ENCODE results near the gene GRB2.
A peak's percentile ranks its signal among the peaks of the same experiment; 100 is the strongest.
"Not testable (repeated sequence)": the region's sequence is repeated elsewhere in the genome, so short reads cannot be mapped to it uniquely, and the experiment has no call there.

Gene GRB2

DNA sequence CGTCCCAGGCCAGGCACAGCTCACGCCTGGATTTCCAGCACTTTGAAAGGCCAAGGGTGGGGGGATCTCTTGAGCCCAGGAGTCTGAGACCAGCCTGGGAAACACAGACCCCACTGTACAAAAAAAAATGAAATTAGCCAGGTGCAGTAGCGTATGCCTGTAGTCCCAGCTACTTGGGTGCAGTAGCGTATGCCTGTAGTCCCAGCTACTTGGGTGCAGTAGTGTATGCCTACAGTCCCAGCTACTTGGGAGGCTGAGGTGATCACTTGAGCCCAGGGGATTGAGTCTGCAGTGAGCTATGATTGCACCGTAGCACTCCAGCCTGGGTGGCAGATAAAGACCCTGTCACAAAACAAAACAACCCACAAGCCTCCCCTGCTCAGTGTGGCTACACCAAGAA lies 89.2 kb downstream of the GRB2 start:
- no peak for DNase-seq

- DNase-seq, result no peak
These were observed 89.8 kb downstream of the GRB2 start for GRCh38 chr17:75315541-75316243.

DNA sequence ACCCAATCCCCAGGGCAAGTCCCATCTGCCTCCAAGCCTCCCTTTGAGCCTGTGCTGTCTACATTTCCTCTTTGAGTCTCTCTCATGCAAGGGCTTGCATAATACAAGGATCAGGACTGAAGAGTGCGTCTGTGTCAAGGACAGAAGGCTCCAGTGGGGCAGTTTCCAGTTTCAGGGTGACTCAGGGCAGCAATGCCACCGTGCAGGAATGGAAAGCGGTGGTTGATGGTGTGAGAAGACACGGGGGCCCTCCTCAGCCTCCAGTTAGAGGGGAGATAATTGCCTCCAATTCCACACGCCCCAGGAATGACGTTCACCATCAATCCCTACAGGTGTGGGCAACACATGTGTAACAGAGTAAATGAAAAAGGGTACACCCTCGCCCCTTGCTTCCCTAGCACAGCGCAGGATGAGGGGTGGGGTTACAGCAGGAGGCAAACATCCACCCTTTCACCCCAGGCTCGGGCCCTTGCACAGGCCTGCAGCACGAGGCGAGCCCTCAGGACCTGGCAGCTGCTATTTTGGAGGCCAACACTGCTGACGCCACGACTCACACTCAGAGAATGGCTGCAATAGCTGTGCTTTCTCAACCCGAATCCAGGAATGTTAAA lies 91.4 kb downstream of the GRB2 start:
- peak; percentile 57 for DNase-seq

DNA sequence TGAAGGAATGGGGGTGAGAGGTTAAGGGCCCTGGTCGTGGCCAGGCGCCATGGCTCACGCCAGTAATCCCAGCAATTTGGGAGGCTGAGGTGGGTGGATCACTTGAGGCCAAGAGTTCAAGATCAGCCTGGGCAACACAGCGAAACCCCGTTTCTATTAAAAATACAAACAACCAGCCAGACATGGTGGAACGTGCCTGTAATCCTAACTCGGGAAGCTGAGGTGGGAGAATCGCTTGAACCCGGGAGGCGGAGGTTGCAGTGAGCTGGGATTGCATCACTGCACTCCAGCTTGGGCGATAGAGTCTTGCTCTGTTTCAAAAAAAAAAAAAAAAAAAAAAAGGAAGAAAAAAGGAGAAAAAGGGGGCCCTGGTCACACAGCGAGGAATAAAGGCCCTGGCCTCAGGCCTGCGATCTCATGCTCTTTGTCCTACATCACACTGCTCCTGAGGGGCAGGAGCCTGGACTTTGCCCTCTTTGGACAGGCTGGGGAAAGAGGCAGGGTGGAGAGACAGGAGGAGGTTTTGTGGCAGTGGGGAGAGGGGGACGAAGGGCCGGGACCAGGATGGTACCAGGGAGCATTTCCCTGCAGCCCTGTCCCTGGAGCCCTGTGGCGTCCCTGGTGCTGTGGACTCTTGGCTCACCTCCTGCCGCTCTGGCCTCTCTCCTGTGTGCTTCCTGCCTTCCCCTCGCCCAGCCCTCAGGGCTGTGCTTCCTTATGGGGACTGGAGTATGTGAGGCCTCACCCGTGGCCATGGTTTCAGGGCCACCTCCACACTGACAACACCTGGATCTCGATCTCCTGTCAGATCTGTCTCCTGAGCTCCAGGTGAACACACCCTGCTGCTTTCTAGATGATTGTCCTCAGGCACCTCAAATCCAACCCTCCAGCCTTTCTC lies 96.5 kb downstream of the GRB2 start:
- no peak for DNase-seq

DNA sequence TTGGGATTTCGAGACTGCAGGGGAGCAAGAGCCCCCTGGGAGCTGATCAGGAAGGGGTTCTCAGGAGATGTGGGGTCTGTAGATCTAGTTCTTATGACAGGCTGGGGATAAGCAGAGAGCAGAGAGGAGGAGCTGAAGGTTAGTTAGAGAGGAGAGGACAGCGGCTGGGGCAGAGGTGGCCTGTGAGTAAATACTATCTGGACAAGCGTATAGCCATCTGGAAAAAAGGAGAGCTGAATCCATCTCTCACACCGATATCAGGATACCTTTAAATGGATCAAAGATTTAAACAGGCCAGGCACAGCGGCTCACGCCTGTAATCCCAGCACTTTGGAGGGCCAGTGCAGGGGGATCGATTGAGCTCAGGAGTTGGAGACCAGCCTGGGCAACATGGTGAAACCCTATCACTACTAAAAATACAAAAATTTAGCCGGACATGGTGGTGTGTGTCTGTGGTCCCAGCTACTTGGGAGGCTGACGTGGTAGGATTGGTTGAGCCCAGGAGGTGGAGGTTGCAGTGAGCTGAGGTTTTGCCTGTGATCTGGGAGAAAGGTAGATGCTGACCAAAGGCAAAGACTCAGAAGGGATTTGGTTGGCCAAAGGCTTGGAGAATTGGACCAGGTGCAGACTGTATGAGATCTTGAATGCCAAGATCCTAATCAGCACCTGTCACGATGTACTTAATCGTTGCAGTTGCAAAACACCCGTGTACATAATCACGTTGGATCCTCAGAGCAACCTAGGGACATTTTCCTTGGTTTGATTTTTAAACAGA lies 97.3 kb downstream of the GRB2 start:
- DNase-seq, result no peak

DNA sequence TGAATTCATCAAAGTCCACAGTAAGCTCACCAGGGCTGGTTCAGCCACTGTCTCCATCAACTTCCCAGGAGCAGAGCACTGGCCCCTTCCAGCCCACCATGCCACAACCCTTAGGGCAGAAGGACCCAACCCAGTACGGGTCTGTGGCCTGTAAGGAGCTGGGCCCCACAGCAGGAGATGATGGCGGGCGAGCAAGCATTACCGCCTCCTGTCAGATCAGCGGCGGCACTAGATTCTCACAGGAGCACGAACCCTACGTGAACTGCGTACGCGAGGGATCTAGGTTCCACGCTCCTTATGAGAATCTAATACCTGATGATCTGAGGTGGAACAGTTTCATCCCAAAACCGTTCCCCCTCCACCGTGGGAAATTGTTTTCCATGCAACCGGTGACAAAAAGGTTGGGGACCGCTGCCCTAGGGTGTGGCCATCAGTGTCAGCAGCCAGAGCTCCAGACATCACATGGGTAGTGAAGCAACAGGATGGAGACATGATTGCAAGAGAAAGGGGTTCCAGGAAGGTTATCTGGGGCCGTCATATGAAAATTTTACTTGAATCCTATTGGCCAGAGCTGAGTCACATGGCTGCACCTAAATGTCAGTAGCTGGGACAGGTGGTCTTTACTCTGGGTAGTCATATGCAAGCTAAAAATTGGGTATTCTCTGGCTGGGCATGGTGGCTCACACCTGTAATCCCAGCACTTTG lies 103.8 kb downstream of the GRB2 start:
- no peak for DNase-seq

DNA sequence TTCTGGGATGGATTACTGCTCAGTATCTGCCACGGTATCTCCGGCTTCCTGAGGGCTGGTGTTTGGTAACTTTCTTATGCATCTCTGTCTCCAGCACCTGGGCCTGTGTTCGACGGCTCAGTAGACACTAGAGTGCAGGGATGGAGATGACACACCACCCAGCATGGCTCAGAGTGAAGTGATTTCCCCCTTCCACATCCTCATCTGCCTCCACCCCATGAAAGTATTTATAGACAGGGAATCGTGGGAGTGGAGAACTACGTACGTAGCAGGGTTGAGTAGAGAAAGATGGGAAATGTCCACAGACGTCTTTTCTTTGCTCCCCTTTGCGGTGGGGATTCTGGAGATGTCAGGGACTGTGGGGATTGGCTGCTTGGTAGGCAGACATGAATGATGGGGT lies 104.4 kb downstream of the GRB2 start:
- DNase-seq, result no peak

GRCh38 chr17:75300280-75300679 lies 105.2 kb downstream of the GRB2 start:
- DNase-seq, result no peak

DNA sequence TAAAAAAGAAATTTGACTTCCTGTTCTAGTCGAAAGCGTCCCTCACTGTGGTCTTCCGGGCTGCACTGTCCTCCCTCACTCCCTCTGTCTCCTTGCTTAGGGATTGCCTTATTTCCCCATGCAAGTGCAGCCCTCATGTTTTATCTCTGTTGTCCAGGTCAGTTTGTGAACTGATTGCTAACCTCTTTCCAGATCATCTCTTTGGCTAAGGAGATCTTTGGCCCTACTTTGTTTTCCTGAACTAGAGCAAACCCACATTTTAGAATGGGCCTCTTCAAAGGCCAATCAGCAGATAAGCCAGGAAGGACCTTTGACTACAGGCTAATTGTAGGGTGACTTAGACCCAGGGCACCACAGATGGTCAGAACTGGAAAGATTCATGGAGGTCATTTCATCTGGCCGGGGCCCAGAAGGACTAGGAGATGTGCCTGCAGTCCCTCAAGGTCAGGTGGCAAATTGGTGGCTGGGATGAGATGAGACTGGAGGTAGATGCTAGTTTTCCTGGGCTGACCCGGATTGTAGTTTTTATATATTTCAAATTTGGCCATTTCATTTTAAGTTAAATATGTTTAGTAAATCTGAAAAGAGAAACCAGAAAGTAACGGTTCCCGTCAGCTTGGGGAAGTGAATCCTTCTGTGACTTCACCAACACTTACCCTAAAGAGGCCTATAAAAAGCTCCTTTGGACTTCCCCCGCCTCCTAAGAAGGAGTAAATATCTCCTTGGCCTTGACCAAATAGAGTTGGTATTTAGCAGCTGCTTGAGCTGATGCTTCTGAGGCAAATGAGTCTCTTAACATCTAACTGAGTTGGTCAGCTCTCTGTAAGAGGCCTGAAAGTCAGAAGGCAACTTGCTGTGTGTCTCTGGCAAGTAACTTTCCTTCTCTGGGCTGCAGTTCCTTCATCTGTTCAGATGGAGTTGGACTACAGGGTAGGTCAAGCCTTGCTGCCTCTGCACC lies 110.0 kb downstream of the GRB2 start:
- no peak for DNase-seq

- DNase-seq, result not testable (repeated sequence)
These were observed 112.5 kb downstream of the GRB2 start for GRCh38 chr17:75292810-75293448.

GRCh38 chr17:75289832-75290337 lies 115.6 kb downstream of the GRB2 start:
- peak; percentile 93 for DNase-seq

DNA sequence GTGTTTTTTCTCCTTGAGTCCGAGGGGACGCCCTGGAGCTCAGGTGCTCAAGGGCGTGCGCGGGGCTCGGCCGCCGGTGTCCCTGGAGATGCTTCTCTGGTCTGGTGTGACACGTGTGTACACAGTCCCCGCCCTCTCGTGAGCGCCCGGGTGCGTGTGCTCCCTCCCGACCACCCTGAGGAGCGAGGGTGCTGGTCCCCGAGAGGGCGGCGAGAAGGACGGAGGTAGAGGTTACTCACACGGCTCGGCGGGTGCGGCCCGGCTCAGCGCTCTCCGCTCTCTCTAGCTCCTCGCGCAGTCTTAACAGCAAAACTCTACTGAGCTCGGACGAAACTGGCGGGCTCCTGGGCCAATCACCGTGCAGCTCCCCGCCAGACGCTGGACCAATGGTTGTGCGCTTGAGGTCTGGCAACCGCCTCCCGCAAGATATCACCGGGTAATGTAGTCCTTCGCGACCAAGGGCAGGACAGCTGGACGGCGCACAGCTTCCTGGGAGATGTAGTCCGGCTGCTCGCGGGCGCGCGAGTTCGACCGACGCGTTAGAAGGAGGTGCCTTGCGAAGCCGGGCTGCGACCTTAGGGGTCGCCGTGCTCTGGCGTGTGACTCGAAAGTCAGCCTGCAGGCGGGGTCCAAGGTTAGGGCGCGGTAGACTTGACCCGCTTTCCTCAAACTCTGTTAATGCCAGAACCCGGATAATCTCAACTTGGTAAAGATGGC lies 116.2 kb downstream of the GRB2 start, which contains the start of gene SLC25A19:
Gene SLC25A19 (minus strand): TSS at position 319 of the 717 bp plus-strand sequence. CDS start 2,669 bp downstream, outside the sequence.
- peak; percentile 100 for DNase-seq

DNA sequence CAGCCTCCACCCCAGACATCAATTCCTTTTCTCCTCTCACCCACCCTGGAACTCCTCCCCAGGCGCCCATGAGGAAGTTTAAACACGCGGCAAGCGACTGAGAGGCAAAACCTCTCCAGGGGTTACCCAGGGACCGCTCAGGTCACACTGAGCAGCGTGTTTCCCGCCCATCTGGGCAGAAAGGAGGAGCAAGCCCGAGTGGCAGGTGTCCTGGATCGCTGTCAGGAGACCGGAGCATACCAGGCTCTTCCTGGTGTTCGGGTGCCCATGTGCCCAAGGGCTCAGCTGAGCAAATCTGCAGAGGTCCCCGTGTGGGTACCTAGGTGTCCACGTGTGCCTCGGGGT lies 116.7 kb downstream of the GRB2 start:
- peak; percentile 75 for DNase-seq

GRCh38 chr17:75288359-75288758 lies 117.1 kb downstream of the GRB2 start:
- no peak for DNase-seq

DNA sequence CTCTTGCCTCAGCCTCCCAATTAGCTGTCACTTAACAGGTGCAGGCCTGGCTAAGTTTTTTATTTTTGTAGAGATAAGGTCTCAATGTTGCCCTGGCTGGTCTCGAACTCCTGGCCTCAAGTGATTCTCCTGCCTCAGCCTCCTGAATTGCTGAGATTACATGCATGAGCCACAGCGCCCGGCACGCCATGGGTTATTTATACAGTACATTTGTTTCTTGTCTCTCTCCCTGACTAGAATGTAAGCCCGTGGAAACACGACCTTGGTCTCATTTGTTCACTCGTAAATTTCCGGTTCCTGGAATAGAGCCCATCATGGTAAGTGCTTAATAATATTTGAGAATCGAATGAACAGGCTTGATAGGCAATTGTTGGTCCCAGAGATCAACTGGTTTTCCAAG lies 118.3 kb downstream of the GRB2 start:
- DNase-seq, result no peak

- DNase-seq, result no peak
These were observed 120.4 kb downstream of the GRB2 start for GRCh38 chr17:75285123-75285522.

DNA sequence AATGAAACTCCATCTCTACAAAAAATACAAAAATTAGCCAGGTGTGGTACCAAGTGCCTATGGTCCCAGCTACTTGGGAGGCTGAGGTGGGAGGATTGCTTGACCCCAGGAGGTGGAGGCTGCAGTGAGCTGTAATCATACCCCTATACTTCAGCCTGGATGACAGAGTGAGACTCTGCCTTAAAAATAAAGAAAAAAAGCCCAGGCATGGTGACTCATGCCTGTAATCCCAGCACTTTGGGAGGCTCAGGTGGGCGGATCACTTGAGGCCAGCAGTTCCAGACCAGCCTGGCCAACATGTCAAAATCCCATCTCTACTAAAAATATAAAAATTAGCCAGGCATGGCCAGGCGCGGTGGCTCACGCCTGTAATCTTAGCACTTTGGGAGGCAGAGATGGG lies 125.3 kb downstream of the GRB2 start:
- not testable (repeated sequence) for DNase-seq

- no peak for DNase-seq
These were observed 127.8 kb downstream of the GRB2 start for GRCh38 chr17:75277664-75278071.

DNA sequence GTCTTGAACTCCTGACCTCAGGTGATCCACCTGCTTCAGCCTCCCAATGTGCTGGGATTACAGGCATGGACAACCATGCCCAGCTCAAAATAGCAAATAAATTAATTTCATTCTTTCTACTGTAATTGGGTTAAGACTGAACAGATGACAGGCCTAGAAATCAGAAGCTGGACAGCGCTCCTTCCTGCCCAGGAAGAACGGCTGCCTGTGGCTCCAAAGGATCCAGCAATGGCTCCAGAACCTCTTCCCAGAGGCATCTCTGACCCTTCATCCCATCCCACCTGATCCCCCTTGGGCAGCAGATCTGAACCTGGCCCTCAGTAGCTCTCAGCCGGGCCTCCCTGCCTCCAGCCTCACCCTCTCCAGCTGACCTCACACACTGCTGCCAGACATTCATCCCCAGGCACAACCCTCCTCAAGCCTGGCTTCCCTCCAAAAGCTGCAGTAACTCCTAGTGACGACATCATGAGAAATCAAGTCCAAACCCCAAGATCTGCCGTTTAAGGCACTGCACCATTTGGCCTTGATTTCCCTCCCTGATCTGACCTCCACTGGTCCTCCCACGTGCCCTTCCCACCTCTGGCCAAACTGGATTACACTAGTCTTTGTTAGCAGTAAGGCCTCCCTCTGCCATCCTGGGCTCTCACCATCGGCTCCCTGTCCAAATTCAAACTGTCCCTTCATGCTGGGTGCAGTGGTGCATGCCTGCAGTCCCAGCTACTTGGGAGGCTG lies 131.3 kb downstream of the GRB2 start:
- DNase-seq, result no peak
